ENCODE measurements around the gene SH2D5.

SH2D5 gene

DNA sequence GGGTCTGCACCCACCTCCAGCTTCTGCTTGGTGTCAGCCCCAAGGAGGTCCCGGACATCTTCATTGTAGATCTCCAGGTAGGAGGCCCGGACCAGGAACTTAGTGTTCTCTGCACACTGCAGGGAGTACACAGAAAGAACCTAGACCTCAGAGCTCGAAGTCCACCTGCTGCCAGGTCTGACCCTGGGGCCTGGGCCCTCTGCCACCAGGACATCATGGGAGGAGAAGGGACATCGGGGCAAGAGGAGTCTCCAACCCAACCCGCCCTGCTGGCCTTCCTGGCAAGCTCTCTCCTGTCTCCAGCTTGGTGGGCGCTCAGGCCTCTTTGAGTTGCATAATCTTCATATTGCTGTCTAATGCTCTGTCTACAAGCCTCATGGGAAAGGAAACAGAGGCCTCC lies 19.1 kb downstream of the SH2D5 start:
- no peak for DNase-seq
- H3K4me3 ChIP-seq (ENCODE audit: low read length) = no peak overlapping the region
- H3K27me3 ChIP-seq (replicated peaks; ENCODE audit: insufficient read depth, low read length) = peaks cover 70% of the 10 kb centered on the region
- H3K9me3 ChIP-seq (replicated peaks; ENCODE audit: insufficient read depth, low read length) = no peaks in the 10 kb centered on the region
- no peak overlapping the region for H3K9ac ChIP-seq (ENCODE audit: low read length)
- no peak for TF ChIP-seq EZH2phosphoT487 (IDR thresholded peaks at IDR 0.05; ENCODE audit: low read length)
- TF ChIP-seq EZH2 (optimal IDR thresholded peaks at IDR 0.05; ENCODE audit: low read depth, low read length) = no peak
- TF ChIP-seq, protein P1, sequence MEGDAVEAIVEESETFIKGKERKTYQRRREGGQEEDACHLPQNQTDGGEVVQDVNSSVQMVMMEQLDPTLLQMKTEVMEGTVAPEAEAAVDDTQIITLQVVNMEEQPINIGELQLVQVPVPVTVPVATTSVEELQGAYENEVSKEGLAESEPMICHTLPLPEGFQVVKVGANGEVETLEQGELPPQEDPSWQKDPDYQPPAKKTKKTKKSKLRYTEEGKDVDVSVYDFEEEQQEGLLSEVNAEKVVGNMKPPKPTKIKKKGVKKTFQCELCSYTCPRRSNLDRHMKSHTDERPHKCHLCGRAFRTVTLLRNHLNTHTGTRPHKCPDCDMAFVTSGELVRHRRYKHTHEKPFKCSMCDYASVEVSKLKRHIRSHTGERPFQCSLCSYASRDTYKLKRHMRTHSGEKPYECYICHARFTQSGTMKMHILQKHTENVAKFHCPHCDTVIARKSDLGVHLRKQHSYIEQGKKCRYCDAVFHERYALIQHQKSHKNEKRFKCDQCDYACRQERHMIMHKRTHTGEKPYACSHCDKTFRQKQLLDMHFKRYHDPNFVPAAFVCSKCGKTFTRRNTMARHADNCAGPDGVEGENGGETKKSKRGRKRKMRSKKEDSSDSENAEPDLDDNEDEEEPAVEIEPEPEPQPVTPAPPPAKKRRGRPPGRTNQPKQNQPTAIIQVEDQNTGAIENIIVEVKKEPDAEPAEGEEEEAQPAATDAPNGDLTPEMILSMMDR (IDR thresholded peaks at IDR 0.05; ENCODE audit: low read length) = no peak
- no peaks in the 10 kb centered on the region for H3K4me1 ChIP-seq (ENCODE audit: low read length)
- H4K20me1 ChIP-seq (ENCODE audit: insufficient read depth, low read length) = no peaks in the 10 kb centered on the region
- no peaks in the 10 kb centered on the region for H3K79me2 ChIP-seq (ENCODE audit: low read length)
- H3K4me2 ChIP-seq (ENCODE audit: low read depth, low read length) = no peak overlapping the region
- H3F3A ChIP-seq (ENCODE audit: insufficient read depth, low read length) = no peaks in the 10 kb centered on the region
- no peak overlapping the region for H3K27ac ChIP-seq (ENCODE audit: low read length)
- H2AFZ ChIP-seq (ENCODE audit: low read length) = no peak overlapping the region
- no peaks in the 10 kb centered on the region for H3K36me3 ChIP-seq (replicated peaks; ENCODE audit: insufficient read depth, low read length)
- no peaks in the 10 kb centered on the region for H3K9me2 ChIP-seq (replicated peaks; ENCODE audit: insufficient read depth, low read length)

DNA sequence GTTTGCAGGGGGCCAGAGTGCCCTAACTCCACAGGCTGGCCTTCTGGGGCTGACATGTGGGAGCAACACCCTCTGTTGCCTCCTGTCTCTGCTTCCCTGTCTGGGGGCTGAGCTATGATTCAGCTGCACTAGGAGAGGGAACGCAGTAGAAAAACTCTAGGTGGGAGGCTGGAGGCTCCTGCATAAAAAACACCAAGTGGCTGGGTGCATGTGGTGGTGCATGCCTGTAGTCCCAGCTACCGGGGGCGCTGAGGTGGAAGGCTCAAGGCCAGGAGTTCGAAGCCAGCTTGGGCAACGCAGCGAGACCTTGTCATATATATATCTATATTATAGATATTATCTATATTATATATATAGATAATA lies 20.3 kb downstream of the SH2D5 start:
- Histone ChIP-seq H3F3A (ENCODE audit: insufficient read depth, low read length) (no peaks in the 10 kb centered on the region), H3K4me1 (ENCODE audit: low read length) (no peaks in the 10 kb centered on the region), H3K9me3 (replicated peaks; ENCODE audit: insufficient read depth, low read length) (no peaks in the 10 kb centered on the region), H3K79me2 (ENCODE audit: low read length) (no peaks in the 10 kb centered on the region), H2AFZ (ENCODE audit: low read length) (no peak overlapping the region), H4K20me1 (ENCODE audit: insufficient read depth, low read length) (no peaks in the 10 kb centered on the region), H3K9me2 (replicated peaks; ENCODE audit: insufficient read depth, low read length) (no peaks in the 10 kb centered on the region), H3K27ac (ENCODE audit: low read length) (no peak overlapping the region), H3K27me3 (replicated peaks; ENCODE audit: insufficient read depth, low read length) (peaks cover 71% of the 10 kb centered on the region), H3K9ac (ENCODE audit: low read length) (no peak overlapping the region), H3K4me3 (ENCODE audit: low read length) (no peak overlapping the region), H3K36me3 (replicated peaks; ENCODE audit: insufficient read depth, low read length) (no peaks in the 10 kb centered on the region), H3K4me2 (ENCODE audit: low read depth, low read length) (no peak overlapping the region)
- DNase-seq = no peak
- TF ChIP-seq EZH2 (optimal IDR thresholded peaks at IDR 0.05; ENCODE audit: low read depth, low read length) (no peak), EZH2phosphoT487 (IDR thresholded peaks at IDR 0.05; ENCODE audit: low read length) (no peak)
- TF ChIP-seq, protein P1 (IDR thresholded peaks at IDR 0.05; ENCODE audit: low read length) = no peak

GRCh38 chr1:20711285-20712214 lies 21.0 kb downstream of the SH2D5 start:
- Histone ChIP-seq H3K27ac (ENCODE audit: low read length) (no peak overlapping the region), H3F3A (ENCODE audit: insufficient read depth, low read length) (no peaks in the 10 kb centered on the region), H3K4me3 (ENCODE audit: low read length) (no peak overlapping the region), H3K9me2 (replicated peaks; ENCODE audit: insufficient read depth, low read length) (no peaks in the 10 kb centered on the region), H3K4me1 (ENCODE audit: low read length) (no peaks in the 10 kb centered on the region), H3K27me3 (replicated peaks; ENCODE audit: insufficient read depth, low read length) (peaks cover 70% of the 10 kb centered on the region), H3K9ac (ENCODE audit: low read length) (no peak overlapping the region), H3K4me2 (ENCODE audit: low read depth, low read length) (no peak overlapping the region), H3K79me2 (ENCODE audit: low read length) (no peaks in the 10 kb centered on the region), H2AFZ (ENCODE audit: low read length) (no peak overlapping the region), H3K9me3 (replicated peaks; ENCODE audit: insufficient read depth, low read length) (no peaks in the 10 kb centered on the region), H3K36me3 (replicated peaks; ENCODE audit: insufficient read depth, low read length) (no peaks in the 10 kb centered on the region), H4K20me1 (ENCODE audit: insufficient read depth, low read length) (no peaks in the 10 kb centered on the region)
- no peak for DNase-seq
- no peak for TF ChIP-seq EZH2 (optimal IDR thresholded peaks at IDR 0.05; ENCODE audit: low read depth, low read length)
- TF ChIP-seq EZH2phosphoT487 (IDR thresholded peaks at IDR 0.05; ENCODE audit: low read length) = no peak

Measured in MM.1S (cell line).